SKM-1 treated with dmso at 0.1 percent for 144 hours (cell line): ENCODE data around the gene SOX10.

Experiments used
- DNase-seq: peaks from one replicate; lab custom pipeline; 2025; ENCODE audit not compliant: unreplicated experiment; lab: John Stamatoyannopoulos, UW

Gene SOX10

DNA sequence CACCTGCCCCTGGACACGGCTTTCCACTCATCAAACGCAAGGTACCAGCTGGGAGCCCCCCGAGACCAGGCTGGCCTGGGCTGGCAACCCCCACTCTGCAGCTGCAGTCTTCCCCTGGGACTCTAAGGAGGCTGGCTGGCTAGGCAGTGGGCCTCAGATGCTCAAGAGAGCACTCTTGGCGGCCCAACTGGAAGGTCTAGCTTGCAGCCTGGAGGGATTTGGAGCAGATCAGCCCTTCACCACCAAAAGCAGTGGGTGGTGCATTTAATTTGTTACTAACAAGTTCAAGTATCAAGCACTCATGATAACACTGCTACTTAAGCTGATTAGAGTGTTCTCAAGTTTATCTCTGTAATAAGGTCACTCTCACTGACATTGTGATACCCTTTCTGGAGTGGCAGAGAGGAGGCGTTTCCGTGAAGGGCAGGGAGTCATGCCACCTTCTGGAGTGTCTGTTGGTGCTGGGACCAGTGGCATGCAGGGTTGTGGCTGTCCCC lies 52.4 kb downstream of the SOX10 start:
- no peak for DNase-seq

DNA sequence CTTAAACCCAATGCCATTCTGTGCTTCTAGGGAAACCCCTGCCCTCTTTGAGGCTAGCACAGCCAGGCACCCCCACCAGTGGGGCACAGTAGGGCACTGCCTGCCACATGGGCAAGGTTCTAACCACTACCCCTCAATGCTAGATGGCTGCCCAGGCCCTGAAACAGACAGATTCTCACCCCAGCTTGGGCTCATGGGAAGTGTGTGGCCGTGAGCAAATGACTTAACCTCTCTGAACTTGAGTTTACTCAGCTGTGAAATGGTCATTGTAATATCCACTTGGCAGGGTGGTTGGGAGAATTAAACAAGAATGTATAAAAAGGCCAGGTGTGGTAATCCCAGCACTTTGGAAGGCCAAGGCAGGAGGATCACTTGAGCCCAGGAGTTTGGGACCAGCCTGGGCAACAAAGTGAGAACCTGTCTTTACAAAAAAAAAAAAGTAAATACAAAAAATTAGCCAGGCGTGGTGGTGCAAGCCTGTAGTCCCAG lies 53.4 kb downstream of the SOX10 start:
- no peak for DNase-seq

DNA sequence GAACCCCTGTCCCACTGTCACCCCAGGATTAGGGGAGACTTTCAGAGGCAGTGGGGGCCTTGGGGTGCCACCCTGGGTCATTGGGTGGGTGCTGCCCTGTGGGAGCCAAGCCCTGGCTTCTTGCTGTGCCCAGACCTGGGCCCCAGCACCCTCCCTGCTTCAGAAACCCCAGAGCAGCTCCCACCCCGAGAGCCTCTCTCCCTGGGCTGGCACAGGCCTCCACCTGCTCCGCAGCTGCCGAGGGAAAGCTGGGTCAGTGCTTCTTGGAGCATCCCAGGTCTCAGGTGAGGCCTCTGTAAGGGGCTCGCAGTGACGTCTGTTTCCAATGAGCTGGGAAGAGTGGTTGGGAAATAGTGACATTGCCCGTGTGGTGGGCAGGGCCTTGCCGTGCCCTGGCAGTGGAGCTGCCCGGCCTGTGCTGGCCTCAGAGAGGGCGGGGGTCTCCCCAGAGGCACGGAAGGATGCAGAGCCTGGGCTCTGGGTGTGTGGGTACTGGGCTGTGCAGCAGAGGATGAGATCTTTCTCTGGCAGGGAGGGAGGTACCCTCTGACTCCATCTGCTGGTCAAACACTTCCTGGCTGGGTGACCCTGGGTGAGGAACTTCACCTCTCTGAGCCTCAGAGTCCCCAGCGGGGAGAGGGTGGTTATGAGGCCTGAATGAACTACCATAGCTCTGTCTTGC lies 53.9 kb downstream of the SOX10 start:
- peak; percentile 17 for DNase-seq

DNA sequence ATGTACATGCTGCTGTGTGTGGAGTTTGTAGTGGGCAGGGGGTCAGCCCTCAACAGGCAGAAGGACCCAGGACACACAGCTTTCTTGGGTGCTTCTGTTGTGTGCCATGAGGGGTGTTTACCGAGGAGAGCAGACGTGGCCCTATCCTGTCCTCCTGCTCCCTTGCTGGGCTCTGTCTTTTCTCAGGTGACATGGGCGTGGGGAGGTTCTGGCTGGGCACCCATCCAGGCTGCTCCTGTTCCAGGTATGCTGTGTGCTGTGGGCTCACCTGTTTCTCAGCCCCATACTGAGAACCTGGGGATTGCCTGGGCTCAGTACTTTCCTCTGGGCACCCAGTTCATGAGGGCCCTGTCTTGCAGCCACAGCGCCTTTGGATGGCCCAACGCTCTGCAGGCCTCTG lies 55.0 kb downstream of the SOX10 start:
- no peak for DNase-seq

DNA sequence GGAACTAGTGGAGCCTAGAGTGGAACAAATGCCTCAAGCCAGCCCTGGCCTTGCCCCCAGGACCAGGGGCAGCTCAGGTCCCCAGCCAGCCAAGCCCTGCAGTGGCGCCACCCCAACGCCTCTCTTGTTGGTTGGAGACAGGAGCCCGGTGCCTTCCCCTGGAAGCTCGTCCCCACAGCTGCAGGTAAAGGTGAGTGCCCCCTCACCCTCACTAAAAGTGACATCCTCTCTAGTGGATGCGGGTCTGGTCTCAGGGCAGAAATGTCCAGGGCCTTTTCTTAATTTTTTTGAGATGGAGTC lies 56.8 kb downstream of the SOX10 start:
- DNase-seq: no peak

DNA sequence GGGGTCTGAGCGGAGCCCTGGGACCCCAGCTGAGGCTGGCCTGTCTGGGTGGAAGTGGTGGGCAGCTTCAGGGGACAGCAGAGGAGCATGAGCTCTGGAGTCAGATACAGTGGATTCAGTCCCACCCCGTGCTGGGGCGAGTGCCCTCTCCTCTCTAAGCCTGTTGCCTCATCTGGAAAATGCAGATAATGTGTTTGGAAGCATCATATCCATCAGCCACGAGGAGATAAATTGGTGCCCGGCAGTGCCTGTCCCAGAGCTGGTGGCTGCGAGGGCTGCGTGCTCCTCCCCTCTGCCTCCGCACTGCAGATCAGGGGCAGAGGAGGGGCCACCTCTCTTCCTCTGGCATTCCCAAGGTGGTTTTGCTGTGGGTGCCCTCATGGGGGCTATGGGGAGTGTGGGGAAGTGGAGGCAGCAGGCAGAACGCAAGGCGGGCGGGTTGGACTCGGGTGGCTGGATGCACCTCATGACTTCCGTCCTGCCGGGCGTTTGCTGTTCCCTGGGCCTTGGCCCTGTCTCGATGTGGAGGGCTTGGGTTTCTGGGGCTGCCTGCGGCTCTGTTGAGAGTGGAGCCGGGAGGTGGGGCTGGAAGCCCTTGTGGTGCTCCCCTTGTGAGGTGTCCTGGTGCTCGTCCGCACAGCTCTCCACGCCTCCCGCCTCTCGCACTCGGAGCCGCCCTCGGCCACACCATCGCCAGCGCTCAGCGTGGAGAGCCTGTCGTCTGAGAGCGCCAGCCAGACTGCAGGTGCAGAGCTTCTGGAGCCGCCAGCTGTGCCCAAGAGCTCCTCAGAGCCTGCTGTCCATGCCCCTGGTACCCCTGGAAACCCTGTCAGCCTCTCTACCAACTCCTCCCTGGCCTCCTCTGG lies 57.4 kb downstream of the SOX10 start:
- no peak for DNase-seq

DNA sequence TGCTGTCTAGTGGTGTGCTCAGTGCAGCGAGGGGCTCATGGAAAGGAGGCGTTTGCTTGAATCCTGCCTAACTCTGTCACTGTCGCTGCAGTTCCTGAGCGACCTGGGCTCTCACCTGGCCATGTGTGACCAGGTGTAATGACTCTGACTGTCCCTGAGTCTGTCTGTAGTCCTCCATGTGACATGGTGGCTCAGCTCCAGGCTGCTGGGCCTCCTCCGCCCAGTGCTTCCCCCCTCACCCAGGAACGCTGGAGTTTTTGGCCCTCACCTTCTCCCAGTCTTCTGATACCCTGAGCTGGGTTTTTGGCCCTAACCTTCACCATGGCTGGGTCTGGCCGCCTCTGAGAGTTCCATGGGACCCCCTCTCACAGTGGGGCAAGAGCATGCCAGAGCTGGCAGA lies 58.0 kb downstream of the SOX10 start:
- no peak for DNase-seq

DNA sequence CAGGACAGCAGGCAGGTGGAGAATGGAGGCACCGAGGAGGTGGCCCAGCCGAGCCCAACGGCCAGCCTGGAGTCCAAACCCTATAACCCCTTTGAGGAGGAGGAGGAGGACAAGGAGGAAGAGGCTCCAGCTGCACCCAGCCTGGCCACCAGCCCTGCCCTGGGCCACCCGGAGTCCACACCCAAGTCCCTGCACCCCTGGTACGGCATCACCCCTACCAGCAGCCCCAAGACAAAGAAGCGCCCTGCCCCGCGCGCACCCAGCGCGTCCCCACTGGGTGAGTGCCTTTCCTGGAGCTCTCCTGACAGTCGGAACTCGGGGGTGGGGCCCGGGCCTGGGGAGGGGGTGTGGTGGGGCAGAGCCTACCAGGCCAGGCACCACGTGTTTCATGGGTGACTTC lies 58.6 kb downstream of the SOX10 start:
- DNase-seq: no peak

DNA sequence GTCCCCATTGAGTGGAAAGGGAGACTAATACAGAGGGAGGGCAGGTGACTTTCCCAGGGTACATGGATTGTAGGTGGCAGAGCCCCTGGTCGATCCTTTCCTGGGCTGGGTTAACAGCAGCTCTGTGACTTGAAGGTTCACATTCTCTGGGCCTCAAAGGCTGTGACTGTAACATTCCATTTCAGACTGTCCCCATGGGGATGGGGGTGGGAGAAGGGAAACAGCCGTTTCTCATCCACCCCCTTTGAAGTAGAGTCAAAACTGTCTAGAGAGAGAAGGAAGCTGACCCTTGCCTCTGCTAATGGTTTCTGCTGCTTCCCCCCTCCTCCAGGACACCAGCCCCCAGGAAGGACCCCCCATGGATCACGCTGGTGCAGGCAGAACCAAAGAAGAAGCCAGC lies 59.0 kb downstream of the SOX10 start:
- no peak for DNase-seq

DNA sequence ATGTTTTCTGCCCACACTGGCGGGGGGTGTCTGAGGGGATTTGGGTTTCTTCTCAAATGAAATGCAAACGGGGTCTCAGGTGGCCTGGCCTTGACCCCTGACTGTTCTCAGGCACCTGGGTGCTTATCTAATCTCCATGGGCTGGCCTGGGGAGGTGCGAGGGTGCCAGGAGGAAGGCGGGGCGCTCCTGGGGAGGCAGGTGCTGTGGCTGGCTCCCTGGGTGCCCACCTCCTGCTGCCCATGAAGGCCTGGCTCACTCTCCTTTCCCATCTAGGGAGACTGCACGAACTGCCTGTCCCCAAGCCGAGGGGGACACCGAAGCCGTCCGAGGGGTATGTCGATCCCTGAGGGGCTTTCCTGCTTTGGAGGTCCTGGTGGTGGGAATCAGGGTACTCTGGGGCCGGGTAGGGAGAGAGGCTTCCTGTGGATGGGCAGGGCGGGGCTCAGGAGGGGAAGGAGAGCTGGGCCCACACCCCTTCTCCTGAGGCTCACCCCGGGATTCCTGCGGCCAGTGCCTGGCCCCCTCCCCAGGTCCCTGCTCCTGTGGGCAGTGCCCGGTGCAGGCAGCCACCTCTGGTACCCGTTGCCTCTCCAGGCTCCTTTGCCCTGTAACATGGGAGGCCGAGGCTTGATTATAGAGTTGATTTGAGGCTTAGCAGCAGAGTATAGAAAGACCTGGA lies 59.8 kb downstream of the SOX10 start:
- DNase-seq: no peak

DNA sequence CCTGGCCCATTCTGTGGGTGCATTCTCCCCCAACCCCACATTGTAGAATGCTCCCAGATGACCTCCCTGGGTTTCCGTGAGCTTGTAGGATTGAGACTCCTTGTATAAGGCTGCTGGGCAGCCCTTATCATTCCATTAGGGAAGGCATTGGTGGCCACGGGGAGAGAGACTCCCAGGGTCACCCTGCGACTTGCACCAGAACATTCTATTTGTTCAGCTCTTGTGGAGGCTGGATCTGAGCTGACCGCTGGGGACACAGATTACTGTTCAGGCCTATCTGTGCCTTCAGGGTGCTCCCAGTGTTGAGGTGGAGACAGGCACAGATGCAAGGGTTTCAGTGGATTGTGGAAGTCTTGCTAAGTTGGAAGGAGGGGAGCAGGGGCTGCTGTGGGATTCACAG lies 60.4 kb downstream of the SOX10 start:
- no peak for DNase-seq
